HG02798 (cell line): Measurements from ENCODE around the gene SYNCRIP.
"Not testable (repeated sequence)": the region's sequence is repeated elsewhere in the genome, so short reads cannot be mapped to it uniquely, and the experiment has no call there.

Experiments used
- ATAC-seq: cut with Tn5 transposase; IDR thresholded peaks from one replicate; pipeline ENCODE4 v1.9.1; 2021; ENCODE audit warnings: mild to moderate bottlenecking; ENCODE audit not compliant: unreplicated experiment, poor library complexity

SYNCRIP gene

DNA sequence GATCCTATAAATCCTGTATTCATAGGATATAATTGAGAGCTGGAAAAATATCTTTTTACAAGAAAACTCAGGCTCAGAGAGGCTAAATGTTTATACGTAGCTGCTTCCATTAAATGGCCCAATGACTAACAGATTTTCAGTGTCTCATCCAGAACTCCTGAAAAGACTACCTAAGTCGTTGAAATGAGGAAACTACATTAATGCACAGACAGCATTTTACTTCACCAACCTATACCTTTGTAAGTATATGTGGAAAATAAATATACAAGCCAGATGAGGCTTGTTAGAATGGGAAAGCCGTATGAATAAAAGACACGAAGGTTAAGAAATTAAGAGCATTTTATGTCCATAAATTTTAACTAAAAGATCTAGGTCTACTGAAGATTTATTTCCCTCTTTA lies 40.6 kb downstream of the SYNCRIP start:
- ATAC-seq = no peak

DNA sequence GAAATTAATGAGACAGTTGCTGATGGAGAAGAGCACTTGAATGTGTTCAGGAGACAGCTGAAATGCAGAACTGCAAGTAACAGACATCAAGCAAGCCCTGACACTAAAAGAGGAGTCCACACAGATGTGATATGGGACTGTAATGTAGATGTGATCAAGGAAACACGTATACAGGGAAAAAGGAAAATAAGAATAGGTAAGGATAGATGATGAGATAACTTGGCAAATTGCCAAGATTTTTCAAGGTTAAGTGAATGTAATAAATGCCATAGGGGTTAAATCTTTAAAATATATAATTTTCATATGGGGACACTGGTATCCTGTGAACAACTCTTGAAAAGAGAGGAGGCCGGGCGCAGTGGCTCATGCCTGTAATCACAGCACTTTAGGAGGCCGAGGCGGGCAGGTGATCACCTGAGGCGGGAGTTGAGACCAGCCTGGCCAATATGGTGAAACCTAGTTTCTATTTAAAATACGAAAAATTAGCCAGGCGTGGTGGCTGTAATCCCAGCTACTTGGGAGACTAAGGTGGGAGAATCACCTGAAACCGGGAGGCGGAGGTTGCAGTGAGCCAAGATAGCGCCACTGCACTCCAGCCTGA lies 41.9 kb downstream of the SYNCRIP start:
- no peak for ATAC-seq

DNA sequence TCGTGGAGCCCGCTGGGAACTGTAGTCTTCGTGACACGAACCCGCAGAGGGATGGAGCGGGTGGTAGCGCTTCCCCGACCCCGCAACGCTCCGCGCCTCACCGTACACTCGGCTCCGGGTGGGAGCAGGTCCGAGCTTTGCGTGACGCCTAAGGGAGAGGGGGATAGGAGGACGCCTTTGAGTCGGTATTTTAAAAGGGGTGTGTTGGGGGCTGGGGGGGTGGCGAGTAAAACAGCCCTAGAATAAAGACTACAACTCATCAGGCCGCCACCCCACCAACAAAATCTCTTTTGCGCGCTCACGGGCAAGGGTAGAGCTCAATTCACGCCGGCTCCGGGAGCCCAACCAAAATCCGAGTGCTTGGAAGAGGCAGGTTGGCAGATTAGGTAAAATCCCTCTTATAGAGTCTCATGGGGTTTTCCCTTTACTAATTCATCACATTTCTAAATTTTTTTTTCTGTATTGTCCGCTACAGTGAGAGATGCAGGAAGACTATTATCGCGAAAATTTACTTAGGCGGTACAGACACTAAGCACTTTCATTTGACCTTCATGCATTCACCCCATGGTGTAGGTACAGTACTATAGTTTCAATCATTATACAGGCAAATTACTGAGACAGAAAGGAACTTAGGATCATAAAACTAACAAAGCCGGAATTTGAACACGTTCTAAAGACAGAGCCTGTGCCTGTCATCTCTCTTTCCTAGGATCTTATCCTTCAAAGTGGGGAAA lies 48.3 kb downstream of the SYNCRIP start:
- ATAC-seq = peak; percentile 3

DNA sequence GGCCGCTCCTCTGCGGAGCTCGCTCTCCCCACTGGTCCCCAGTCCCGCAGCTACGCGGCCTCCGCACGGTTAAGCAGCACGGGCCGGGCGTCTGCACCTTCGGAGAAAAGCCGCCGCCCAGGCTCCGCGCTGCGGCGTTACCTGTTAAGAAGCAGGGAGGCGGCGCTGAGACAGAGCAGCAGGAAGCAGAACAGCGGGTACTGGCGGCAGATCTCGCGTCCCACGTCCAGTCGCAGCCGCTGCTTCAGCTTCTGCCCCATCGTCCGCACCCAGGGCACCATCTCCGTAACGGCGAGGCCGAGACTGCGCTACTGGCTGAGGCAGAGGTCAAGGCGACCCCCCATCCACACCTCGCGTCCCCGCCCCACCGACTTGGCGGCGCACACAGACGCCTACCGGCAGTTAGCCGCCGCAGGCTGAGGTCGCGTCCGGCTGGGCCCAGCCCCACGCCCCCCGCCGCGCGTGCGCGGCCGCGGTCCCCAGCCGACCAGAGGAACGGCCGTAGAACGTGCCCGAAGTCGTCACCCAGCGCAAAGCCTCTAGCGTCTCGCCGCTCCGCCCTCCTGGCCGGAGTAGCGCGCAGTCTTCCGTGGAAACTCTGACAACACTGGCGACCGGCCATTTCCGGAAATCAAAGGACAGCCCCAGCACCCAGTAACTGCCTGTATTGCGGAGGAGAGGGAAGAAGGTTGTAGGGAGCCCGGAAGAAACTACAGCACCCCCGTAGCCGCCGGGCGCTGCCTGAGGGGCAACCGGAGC lies 49.1 kb downstream of the SYNCRIP start, which contains the start of gene SNX14:
TSS of gene SNX14 (minus strand) at position 421 of the 759 bp plus-strand sequence. CDS start at position 281, 140 bp downstream.
- ATAC-seq = peak; percentile 90

DNA sequence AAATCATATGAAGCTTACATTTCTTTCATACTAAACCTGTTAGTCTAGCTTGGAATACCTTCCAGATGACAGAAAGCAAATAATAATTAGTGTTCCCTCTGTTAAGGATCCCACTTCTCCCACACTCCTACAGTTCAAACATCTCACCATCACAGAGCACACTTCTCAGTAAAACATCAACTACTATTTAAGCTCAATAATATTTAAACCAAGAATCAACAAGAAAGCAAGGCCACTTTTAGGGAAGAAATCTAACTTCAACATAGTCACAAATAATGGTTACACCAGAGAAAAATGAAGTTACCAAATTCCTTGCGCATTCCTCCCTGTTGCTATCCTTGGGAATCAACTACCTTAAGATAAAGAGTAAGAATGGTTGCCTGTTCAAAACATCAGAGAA lies 50.7 kb downstream of the SYNCRIP start:
- ATAC-seq = no peak

DNA sequence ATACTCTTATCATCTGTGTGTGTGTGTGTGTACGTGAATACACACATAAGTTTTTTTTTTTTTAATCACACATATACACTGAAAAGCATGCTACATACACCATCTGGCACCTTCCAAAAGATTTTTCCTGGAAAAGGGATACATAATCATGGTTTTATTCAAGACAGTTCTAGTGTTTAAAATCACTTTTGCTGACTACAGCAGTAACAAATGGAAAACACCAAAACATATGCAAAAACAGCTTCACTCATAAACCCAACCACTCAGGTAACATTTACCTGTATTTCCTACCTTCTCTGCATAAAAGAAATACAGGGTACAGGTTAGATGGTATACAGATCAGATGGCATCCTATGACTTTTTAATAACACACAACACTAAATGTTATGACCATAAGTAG lies 51.5 kb downstream of the SYNCRIP start:
- no peak for ATAC-seq

DNA sequence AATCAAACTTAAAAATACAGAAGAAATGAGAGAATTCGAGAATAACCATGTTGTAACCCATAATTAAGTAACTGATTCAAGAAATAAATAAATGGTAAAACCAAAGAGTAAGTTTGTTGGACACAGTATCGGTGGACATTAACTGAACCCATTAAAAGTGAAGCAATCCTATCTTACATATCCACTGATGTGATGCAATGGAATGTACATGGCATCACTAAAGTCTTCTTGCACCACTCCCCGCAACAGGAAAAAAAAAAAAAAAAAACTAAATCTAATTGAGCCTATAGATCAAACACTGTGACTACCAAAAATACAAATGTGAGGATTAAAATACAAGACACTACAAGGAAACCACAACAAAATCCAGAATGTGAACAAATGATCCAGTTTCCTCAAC lies 56.9 kb downstream of the SYNCRIP start:
- no peak for ATAC-seq

DNA sequence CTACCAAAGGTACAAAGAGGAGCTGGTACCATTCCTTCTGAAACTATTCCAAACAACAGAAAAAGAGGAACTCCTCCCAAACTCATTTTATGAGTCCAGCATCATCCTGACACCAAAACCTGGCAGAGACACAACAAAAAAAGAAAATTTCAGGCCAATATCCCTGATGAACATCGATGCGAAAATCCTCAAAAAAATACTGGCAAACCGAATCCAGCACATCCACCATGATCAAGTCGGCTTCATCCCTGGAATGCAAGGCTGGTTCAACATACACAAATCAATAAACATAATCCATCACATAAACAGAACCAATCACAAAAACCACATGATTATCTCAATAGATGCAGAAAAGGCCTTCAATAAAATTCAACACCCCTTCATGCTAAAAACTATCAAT lies 59.9 kb downstream of the SYNCRIP start:
- not testable (repeated sequence) for ATAC-seq

DNA sequence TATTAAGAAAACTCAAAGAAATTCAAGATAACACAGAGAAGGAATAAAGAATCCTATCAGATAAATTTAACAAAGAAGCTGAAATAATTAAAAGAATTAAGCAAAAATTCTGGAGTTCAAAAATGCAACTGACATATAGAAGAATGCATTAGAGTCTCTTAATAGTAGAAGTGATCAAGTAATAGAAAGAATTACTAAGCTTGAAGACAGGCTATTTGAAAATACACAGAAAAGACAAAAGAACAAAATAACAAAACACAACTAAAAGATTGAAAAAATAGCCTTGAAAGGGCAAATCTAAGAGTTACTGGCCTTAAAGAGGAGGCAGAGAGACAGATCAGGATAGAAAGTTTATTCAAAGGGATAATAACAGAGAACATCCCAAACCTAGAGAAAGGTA lies 61.1 kb downstream of the SYNCRIP start:
- ATAC-seq = no peak

DNA sequence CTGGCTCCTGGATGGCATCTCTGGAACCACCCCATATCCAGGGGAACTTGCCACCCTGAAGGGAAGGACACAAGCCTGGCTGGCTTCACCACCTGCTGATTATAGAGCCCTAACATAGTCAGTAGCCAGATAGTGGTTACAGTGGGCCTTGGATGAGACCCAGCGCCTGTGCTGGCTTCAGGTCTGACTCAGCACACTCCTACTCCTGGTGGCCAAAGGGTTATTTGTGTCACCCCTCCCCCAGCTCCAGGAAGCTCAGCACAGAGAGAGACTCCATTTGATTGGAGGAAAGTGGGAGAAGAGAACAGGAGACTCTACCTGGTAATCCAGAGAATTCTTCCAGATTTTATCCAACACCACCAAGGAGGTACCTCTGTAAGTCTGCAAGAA lies 61.8 kb downstream of the SYNCRIP start:
- ATAC-seq = peak; percentile 85

DNA sequence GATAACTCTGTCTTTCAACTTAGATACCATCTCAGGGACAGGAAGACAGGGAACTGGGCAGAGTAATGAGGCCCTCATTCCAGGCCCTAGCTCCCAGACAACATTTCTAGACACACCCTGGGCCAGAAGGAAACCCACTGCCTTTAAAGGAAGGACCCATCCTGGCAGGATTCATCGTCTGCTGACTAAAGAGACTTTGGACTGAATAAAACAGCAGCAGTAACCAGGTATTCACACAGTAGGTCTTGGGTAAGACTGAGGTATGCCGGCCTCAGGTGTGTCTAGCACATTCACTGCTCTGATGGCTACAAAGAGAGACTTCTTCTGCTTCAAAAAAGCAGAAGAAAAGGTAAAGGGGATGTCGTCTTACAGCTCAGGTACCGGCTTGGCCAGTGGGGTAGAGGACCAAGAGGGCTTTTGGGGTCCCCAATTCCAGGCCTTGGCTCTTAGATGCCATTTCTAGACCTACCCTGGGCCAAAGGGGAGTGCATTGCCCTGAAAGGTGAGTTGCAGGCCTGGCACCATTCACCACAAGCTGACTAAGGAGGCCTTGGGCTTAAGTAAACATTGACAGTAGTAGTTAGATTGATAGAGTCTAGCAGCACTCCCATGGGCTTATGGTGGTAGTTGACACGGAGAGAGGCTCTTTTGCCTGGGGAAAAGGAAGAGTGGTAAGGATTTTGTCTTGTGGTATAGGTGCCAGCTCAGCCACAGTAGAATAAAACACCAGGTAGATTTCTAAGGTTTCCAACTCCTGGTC lies 62.4 kb downstream of the SYNCRIP start:
- ATAC-seq = peak; percentile 21

DNA sequence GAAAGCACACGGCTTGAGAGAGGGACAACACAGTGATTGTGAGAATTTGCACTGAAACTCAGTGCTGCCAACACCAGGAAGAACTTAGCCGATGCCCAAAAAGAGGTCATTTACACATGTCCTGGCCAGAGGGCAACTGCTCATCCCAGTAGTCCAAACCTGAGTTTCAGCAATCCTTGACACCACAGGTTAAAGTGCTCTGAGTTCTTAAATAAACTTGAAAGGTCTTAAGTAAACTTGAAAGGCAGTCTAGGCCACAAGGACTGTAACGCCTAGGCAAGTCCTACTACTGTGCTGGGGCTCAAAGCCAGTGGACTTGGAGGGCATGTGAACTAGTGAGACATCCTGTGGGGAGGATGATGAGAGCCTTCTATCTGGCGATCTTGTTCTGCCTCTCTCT lies 63.1 kb downstream of the SYNCRIP start:
- no peak for ATAC-seq

DNA sequence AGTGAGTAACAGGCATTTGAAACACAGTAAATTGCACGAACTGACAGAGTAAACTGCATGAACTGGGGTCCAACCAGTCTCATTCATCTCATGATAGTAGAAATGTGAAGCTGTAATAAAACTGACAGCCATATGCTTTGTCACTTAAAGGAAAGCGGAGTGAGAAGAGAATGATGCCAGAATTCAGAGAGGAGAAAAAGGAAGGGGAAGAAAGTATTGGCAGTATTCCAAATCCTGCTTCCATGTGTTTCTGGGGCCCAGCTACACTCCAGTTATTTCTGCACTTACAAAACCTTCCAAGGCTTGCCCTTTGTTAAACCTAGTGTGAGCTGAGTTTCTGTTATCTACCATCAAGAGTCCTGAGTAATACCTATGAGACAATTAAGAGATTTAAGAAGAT lies 66.2 kb downstream of the SYNCRIP start:
- no peak for ATAC-seq

DNA sequence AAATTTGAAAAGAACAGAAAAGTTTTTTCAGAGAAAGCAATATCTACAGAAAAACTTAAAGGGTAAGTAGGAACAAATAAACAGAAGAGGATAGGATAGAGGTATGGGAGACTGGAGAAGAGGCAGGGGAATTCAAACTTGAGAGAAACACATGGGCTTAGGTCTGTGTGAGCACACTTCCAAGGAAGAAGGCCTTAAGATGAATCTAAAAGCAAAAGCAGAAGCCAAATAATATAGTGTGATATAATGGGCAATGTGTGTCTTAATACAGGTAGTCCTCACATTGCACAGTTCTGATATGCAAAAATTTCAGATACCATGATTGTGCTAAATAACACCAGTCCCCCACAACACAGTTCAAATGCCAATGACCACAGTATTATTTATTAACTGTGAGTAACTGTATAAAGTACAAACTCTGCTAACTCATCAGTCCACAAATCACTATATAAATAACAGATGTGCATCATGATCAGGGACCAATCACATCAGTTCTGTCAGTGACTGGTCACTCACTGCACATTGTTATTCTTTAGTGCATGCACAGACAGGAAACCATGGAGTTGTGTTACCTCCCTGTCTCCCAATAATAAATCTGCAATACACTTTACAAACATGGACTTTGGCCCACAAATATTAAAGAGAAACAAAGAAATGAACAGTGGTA lies 67.6 kb downstream of the SYNCRIP start:
- no peak for ATAC-seq

DNA sequence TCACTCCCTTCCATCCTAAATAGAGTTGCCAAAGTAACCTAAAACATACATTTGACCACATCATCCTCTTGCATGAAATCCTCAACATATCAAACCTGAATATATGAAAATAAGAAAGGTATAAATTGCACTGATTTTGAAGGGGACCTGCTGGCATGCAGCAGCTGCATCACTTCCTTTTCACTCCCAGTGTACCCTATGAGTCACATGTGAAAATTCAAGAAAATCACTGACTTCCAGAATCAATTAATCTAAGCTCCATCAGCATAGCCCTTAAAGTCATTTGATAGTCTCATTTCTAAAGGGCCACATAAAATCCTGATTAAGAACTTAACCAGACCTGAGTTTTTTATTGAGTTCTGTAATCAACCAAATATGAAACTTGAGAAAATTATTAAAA lies 73.4 kb downstream of the SYNCRIP start:
- no peak for ATAC-seq

DNA sequence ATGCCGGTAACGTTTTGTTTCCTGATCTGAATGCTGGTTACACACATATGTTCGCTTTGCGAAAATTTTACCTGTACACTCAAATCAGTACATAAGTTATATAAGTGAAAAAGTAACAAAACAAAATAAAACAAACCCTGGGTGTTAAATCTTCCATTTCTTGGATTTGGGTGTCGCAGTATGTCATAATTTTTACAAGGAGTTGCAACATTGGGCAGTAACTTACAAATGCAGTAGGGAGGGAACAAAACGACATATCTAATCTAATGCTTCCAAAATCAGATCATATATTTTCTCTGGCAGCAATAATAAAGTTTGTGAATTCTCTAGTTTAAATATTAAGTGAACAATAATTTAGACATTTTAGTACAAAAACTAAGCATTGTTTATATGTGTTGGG lies 74.3 kb downstream of the SYNCRIP start:
- no peak for ATAC-seq

DNA sequence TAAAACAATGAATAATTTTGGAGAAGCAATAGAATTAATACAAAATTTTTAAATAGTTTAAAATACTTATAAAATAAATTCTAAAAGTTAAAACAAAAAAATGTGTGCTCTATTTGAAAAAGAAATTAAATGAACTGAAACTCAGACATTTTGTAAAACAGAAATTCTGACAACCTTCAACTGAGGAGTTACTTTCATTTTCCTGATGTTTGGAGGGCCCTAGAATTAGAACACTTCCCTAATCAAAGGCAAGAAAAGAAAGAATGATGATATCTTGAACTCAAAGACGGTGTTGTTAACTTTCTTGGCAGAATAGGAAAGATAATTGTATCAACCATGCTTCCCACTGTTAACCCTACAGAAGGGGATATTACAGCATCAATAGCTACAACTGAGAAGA lies 77.0 kb downstream of the SYNCRIP start:
- ATAC-seq = no peak

DNA sequence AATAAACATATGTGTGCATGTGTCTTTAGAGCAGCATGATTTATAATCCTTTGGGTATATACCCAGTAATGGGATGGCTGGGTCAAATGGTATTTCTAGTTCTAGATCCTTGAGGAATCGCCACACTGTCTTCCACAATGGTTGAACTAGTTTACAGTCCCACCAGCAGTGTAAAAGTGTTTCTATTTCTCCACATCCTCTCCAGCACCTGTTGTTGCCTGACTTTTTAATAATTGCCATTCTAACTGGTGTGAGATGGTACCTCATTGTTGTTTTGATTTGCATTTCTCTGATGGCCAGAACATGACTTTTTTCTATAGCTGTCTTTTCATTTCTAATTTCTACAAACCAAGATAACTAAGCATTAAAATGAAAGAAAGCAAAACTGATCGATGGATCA lies 78.5 kb downstream of the SYNCRIP start:
- not testable (repeated sequence) for ATAC-seq
